ENCODE data around the gene PRKN.
"Not testable (repeated sequence)": the region's sequence is repeated elsewhere in the genome, so short reads cannot be mapped to it uniquely, and the experiment has no call there.

The PRKN gene

DNA sequence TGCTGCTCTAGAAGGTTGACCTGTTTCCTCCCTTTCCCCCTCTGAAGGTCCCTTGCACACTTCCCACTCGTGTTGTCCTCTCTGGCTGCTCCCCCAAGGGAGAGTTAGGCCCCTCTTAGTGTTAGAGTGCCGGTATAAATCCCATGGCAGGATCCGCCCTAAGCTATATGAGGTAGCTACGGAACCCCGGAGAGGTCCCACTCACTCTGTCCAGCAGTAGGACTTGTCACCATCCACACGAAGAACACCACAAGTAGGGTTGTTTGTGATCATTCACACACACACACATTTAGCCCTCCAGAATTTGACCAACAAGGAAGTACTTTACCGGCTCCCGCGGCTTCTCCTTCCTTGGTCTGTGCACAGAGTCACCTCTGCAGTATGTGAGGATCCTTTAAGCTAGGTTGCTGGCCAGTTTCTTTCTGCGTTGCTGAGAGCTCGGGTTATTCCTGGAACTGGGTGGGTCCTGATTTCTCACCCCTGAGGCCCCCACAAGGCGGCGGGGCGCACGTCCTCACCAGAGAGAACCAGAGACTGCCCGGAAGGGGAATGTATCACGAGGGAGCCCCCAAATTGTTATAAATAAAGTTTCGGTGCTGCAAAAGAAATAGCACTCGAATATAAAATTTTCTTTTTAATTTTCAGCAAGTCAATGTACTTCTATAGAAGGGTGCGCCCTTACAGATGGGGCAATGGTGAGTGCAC lies 1412.9 kb downstream of the PRKN start:
- DNase-seq: not testable (repeated sequence)

DNA sequence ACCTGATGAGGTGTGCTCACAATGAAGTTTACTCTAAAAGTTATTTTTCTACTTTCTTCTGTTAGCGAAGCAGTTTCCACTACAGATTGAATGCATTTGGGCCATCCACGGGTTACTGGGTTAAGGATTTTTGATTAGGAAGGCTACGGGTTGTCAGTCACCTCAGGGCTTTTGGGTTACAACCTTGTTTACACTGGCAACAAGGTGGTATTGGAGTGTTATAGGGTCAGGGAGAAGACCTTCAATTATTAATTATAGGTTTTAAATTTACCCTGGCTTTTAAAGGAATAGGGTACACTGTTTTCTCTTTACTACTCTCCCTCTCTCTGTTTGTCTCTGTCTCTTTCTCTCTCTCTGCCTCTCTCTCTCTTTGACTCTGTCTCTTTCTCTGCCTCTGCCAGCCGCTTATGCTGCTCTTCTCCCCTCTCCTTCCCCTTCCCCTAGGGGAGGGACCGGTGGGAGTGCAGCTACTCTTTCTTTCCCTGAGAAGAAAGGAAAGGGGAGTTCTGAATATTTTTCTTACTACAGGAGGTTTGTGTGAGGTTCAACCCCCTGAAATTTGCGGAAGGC lies 1413.5 kb downstream of the PRKN start:
- no peak for DNase-seq

DNA sequence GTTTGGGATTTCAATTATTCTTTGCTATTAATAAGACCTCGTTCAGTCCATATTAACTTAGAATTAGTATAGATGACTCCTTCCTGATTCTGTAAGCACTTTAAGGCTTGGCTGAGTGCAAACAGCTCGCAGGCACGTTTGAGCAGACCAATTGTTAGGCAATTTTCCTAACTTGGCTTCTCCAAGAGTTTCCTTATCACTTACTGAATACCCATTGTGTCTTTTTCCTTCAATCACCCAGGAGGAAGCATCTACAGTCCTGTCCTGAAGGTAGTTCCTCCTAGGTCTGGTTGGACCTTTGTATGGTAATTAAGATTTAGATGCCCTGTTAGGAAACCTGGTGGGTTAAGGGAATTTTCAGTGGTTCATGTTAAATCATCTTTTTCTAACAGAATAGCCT lies 1414.1 kb downstream of the PRKN start:
- DNase-seq: not testable (repeated sequence)

DNA sequence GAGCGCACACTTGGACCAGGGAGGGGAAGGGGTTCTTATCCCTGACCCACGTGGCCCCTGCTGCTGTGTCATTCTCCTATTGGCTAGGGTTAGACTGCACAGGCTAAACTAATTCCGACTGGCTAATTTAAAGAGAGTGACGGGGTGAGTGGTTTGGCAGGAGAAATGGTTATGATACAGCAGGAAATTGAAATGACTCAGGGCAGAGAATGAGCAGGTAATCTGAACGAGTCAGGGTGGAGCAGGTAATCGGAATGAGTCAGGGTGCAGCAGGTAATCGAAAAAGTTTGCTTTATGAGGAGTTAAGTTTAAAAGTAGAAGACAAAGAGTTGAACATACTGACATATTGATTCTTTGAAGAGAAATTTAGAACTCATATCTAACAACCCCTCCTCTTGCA lies 1417.8 kb downstream of the PRKN start:
- DNase-seq: not testable (repeated sequence)

DNA sequence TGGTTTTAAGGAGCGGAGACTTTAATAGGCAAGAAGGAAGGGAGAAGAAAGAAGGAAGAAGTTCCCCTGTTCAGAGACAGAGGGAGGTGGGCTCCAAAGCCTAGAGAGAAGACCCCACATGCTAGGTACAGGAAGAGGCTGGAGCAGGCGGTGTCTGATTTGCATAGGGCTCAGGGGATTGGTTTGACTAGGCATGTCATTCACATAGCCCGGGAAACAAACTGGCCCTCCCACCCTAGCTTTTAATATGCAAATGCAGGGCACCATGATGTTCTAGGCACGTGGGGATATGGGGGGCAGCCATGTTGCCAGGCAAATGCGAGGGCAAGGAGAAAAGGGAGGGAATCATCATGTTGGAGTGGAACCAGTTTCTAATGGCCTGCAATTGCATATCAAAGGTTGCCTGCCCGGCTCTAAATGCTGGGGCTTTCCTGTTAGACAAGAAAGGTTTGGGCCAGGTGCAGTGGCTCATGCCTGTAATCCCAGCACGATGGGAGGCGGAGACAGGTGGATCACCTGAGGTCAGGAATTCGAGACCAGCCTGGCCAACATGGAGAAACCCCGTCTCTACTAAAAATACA lies 1419.4 kb downstream of the PRKN start:
- no peak for DNase-seq

DNA sequence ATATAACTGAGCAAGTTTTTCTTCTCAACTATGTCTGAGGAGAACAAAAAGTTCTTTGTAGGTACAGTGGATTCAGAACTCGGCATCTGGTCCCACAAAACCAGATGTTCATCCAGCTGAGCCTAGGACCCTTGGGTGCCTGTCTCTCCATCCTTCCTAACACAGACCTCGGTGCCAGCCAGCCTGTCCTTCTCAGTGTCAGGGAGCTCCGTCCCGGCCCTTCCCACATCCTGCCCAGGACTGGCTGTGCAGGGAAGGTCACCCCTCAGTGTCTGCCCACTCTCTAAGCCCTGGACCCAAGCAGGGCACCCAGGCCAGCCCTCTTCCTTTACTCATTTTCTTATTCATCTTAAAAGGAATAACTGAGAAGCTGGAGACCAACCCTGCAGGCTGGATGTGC lies 1421.7 kb downstream of the PRKN start:
- DNase-seq: no peak

DNA sequence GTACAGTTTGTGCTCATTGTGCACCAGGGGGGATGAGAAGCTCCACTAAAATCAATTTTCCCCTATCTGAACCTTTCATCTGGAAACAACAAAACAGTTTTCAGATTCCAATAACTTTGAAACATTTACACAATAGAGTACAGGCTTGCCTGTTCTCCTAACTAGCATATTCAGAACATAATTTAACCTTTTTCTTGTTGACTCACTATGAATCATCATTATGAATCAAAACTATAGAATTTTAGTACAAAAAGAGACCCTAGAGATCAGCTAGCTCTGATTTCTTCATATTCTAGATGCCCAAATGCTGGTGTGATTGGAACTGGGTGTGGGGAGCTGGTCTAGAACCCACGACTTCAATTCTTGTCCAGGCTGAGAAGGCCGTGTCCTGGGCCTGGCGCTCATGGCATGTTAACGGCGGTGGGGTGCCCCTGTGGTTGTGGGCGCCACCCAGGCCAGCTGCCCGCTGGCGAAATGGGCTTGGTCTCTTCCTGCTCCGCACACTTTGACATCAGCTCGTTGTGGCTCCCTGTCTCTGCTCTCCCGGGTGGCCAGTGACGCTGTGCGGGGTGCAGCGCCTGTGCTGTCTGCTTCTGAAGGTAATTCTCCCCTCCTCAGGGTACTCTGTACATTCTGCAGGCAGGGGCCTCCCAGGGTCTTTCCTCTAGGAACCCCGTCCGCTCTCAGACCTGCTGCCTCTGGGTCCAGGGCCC lies 1423.8 kb downstream of the PRKN start:
- DNase-seq: no peak

DNA sequence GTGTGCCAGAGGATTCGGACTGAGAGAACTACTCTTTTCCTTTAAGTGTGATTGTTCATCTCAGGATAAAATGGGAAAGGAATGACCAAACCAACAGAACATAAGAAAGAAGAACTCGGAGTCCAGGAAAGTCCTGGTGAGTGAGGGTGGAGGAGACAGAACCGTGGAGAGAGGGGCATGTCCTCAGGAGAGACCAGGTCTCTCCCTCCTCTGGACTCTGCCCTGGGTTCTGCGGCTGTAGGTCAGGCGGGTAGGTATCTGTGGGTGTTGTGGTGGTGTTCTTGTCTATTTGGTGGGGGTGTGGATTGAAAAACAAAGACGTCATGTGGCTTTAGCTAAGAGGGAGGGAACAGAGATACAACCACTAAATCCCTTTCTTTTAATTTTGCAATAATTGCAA lies 1424.6 kb downstream of the PRKN start:
- no peak for DNase-seq

DNA sequence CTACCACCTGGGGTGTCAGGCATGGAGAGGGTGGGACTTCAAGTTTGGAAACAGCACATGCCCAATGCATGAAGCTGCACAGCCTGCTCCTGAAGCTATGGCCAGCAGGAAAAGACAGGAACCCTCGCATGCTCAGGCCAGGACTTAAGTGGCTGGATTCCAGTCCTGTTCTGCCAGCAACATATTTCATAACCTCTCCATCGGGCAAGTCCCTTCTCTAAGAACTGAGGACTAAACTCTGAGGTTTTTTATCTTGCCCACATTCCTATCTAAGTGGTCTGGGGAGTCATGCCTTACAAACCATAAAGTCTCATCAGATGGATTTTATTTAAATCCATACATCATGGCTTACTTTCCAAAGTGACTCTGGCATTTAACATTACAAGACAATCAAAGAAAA lies 1426.2 kb downstream of the PRKN start:
- no peak for DNase-seq

DNA sequence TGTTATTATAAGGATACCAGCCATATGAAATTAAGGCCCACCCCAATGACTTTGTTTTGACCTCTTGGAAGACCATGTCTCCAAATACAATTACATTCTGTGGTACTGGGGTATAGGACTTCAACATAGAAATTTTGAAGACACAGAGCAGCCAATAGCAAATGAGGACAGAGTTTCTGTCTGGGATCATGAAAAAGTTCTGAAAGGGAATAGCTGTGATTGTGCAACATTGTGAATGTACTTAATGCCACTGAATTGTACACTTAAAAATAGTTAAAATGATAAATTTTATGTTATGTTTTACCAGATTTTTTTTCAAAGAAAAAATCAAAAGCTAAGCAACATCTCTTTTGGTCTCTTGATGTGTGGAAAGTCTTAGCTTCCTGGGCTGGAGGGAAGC lies 1426.7 kb downstream of the PRKN start:
- no peak for DNase-seq

DNA sequence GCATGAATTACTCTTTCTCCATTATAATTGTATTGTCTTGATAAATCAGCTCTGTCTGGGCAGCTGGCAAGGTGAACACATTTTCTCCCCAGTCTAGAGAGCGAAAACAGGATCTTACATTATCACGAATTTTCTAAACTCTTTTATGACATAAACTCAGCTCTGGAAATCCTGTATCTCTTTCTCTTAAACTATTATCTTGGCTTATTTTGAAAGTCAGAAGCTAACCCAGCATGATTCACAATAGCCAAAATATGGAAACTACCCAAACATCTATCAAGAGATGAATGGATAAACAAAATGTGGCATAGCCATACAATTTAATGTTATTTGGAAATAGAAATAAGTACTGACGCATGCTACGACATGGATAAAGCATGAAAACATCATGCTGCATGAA lies 1427.8 kb downstream of the PRKN start:
- no peak for DNase-seq

All from activated T-cell treated with anti-CD3 and anti-CD28 coated beads, Interleukin-2, amount 50 U/mL, for 48 hours (primary cell).